Left colon (tissue), 2 donors: ENCODE measurements around the gene PGGHG. TPM values are rescaled to one million over a fixed set of nuclear protein-coding genes. Genes with fewer than 3 reads are reported as not detected.
"Not testable (repeated sequence)": the region's sequence is repeated elsewhere in the genome, so short reads cannot be mapped to it uniquely, and the experiment has no call there.

Source experiments
- ATAC-seq: fragments of 200-7000 bp; cut with Tn5 transposase; one replicate; pipeline ENCODE4 v1.9.1; 2020; ENCODE audit warnings: mild to moderate bottlenecking, moderate library complexity
- DNase-seq, 2 donors: peaks; one replicate each; pipeline ENCODE4 v3.0.0-alpha.2; 2020
- intact Hi-C, 2 donors: fragments of 100-400 bp; cut with DNase I in 1 of 2; cut with micrococcal nuclease in 1 of 2; formaldehyde crosslinking; loops; one replicate each; pipeline versions ENCODE4 v1.11.2 to v1.14.0; 2022; cut with DNase I, micrococcal nuclease
- total RNA-seq, 2 donors: library from RNA; stranded (reverse); fragmentation: NEBNext Ultra II Directional; extraction: Animal tissue kit (Norgen Biotek cat#: 25700); gene quantifications; one replicate each; pipeline ENCODE4 v1.2.1, GENCODE V29; 2021
- donor health status: DM: no; HTN: no; CAD: no.
- donor health status: DM: yes; HTN: yes; CAD: no.

Gene PGGHG
- total RNA-seq, 2 donors from 2014 or later = 18.8 to 20.6 TPM

DNA sequence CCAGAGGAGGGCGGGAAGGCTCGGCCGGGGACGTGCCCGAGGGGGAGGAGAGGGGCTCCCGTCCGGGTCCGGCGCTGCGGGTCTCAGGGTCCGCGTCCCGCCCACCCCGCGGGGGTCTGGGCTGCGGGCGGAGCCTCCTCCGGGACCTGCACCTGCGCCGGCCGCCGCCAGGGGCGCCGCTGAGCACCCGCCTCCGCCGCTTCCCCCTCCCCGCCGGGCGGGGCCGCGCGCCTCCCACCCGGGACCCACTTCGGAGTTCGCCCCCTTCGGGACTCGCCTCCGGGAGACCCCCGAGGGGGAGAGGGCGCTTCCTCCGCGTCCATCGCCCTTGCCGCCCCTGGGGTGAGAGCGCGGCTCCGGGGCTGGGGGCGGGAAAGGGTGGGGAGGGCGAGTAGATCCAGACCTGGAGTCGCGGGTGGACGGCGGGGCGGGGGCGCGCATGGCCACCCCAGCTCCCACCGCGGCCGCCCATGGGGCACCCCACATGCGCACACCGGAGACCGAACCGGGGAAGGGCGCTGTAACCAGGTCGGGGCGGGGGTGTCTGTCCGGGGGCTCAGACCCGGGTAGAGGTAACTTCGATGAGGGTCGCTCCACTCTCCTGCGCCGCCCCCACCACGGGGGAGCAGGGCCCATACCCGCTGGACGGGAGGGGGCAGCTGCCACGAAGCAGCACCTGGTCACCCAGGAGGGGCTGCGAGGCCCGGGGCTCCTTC, 29.6 kb downstream of the PGGHG start:
- DNase-seq, intact Hi-C loops: not testable (repeated sequence)
- peak; percentile 32 for ATAC-seq

DNA sequence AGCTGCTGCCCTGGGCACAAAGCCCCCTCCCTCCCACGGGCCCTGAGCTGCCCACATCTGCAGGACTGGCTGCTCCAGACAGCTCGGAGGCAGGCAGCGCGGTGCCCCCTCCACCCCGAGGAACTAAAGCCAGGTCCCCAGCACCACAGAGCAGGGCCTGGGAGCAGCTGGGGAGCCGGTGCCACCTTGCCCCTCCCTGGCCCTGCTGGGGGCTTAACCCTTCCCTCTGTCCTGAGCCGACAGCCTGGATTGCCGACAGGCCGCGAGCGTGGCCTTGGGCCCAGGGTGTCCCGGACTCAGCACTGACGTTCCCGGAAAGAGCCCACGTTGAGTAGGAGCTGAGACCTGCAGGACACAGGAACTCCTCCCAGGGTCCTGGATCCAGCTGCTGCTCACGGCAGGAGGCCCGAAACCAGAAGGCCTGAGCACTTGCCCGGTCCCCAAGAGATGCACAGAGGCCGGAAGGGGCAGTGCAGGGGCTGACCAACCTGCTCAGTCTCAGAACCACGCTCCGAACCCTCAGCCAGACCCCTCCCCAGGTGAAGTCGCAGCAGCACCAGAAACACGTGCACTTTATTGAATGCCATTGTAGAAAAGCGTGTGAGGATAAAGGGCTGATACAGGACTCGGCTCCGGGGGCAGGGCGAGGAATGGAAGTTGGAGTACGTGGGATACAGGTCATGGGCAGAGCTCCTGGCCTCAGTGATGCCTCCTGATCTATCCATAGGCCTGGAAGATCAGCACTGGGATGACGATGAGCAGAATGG, 30.4 kb downstream of the PGGHG start:
- intact Hi-C loops, DNase-seq: not testable (repeated sequence)
- ATAC-seq = peak; percentile 35

DNA sequence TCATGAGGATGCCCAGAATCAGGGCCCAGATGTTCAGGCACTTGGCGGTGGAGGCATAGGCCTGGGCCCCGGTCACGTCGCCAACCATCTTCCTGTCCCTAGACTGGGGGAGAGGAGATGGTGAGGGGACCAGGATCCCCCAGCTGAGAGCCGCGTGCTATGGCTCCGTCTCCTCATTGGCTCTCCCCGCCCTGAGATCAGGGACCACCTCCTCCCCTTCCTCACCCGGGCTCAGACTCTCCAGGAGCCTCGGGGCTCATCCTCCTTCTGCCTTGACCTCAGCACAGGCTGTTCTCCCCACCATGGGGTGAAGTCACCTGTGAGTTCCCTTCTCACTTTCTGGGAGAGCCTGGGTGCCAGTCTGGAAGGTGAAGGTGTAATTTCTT, 31.0 kb downstream of the PGGHG start:
- ATAC-seq = peak; percentile 1
- DNase-seq, intact Hi-C loops: not testable (repeated sequence)

DNA sequence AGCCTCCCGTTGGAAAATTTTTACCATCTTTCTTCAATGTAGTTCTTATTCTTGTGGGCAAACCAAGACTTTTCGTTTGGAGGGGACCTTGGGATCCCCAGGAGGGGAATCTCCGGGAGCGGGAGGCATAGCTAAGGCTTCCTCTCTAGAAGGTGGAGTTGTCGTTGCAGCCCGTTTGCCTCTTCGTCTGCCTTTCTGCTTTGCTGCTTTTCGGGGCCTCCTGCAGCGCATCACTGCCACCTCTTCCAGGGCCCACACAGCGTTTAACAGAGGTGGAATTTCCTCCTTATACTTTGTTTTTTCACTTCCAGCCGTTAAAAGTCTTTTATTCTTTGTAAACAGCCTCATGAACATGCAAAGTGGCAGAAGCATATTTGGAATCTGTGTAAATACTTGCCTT, 35.2 kb downstream of the PGGHG start:
- intact Hi-C loops = no loop called here
- DNase-seq = no peak

DNA sequence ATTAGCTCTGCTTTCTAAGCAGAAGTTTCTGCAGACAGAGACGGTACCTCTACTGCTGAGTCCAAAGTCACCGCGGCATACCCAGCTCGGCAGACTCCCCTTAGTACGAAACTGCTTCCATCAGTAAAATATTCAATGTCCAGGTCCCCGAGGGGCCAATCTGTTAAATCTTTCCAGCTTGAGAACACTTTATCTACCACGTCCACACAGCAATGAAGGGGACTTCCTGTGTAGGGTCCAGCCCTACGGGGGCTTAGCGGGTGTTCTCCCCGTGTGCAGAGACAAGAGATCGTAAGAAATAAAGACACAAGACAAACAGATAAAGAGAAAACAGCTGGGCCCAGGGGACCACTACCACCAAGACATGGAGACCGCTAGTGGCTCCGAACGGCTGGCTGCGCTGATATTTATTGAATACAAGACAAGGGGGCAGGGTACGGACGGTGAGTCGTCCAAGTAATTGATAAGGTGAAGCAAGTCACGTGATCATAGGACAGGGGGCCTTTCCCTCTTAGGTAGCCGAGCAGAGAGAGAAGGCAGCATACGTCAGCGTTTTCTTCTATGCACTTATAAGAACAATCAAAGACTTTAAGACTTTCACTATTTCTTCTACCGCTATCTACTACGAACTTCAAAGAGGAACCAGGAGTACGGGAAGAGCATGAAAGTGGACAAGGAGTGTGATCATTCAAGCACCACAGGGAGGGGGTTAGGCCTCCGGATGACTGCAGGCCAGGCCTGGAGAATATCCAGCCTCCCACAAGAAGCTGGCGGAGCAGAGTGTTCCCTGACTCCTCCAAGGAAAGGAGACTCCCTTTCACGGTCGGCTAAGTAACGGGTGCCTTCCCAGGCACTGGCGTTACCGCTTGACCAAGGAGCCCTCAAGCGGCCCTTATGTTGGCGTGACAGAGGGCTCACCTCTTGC, 35.9 kb downstream of the PGGHG start:
- DNase-seq, intact Hi-C loops, ATAC-seq: not testable (repeated sequence)

More for the DNA sequence above, 35.2 kb downstream of the PGGHG start:
- ATAC-seq = no peak

DNA sequence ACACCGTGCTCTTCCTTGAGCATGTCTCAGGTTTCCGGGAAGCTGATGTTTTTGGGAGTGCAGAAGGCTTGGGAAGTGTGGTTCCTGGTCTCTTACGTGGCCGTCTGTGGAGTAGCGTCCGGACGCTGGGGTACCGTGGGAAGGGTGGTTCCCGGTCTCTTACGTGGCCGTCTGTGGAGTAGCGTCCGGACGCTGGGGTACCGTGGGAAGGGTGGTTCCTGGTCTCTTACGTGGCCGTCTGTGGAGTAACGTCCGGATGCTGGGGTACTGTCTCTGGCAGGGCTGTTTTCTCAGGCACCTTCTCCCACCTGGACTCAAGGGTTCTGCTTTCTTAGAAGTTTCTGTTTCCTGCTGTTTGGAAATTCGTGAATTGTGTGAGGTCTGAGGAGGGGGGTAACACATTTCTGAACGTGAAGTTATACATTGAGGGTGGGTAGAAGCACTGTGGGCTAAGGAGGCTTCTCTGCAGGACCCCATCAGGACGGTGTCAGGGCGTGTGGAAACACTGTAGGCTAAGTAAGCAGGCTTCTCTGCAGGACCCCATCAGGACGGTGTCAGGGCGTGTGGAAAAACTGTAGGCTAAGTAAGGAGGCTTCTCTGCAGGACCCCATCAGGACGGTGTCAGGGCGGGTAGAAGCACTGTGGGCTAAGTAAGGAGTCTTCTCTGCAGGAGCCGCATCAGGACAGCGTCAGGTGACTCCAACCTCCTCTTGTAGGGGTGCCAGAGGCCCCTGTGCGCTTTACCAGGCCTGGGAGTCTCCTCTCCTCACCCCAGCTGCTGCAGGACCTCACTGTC, 37.1 kb downstream of the PGGHG start:
- intact Hi-C loops = no loop called here
- DNase-seq = no peak
- no peak for ATAC-seq

DNA sequence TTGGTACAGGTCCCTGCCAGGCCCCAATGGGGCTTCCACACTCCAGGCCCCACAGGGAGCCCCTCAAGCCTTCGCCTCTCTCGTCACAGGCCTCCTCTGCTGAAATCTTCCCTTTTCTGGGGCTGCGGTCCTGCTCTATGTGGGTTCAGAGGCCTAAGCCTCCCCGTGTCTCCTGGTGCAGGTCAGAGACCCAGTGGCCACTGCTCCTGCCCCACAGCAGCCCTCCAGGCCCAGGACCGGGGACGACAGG, 37.6 kb downstream of the PGGHG start:
- DNase-seq = no peak
- intact Hi-C loops = no loop called here
- peak; percentile 8 for ATAC-seq

DNA sequence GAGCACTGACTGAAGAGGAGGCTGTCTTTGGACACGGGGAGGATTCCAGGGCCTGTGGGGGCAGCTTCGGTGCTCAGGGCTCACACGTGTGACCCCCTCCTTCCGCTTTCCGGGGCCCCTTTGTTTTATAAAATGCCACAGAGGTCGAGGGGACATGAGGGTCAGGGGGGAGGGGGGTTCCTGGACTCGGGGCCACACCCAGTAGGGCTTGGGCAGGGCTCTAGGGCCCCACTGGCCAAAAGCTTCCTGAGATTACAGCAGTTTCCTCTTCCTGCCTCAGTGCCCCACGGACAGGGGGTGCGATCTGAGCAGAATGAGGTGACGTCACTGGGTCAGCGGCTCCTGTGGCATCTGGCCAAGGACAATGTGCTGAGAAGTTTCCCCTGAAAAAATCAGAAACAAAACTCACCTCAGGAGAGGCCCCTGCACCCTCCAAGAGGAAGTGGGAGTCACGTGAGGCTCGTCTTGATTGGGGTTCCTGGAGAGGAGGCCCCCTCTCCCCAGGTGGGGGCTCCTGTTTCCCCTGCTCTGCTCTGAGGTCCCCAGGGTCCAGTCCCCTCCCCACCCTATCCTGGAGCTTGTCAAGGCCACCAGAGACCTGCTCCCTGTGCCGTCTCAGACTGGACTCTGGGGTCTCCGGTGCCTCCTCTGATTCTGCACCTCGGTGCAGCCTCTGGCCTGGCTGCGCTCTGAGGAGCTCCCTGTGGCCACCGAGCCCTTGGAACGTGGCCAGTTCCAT, 38.1 kb downstream of the PGGHG start:
- peak; percentile 72 to 77 for DNase-seq
- intact Hi-C loops = no loop called here
- peak; percentile 55 for ATAC-seq

DNA sequence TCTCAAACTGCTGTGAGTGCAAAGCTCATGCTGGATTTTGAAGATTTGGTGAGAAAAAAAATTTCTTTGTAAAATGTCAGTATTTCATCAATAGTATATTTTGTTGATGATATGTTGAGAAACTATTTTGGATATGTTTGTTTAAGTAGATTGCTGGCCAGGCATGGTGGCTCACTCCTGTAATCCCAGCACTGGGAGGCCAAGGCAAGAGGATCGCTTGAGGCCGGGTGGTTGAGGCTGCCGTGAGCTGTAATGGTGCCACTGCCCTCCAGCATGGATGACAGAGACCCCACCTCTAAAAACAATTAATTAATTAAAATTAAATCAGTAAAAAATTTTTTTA, 38.6 kb downstream of the PGGHG start:
- DNase-seq = no peak
- ATAC-seq = no peak
- intact Hi-C loops = no loop called here

DNA sequence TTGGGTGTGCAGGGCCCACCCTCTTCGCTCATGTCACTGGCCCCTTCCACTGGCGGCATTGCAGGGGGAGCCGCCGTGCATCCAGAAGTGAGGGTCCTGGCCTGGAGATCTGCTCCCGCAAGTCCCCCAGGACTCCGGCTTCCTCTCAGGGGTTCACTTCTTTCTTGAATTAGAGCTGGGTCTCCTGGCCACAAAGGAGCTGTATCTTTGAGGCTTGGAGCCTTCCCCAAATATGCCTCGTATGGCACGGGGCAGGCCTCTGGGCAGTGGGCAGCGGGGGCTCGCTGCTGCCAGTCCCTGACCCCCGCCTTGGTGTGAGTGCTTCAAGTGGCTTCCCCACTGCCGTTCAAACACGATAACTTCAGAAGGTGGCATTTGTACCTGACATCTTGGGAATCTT, 39.1 kb downstream of the PGGHG start:
- intact Hi-C loops = no loop called here
- ATAC-seq (no peak), DNase-seq (no peak)

DNA sequence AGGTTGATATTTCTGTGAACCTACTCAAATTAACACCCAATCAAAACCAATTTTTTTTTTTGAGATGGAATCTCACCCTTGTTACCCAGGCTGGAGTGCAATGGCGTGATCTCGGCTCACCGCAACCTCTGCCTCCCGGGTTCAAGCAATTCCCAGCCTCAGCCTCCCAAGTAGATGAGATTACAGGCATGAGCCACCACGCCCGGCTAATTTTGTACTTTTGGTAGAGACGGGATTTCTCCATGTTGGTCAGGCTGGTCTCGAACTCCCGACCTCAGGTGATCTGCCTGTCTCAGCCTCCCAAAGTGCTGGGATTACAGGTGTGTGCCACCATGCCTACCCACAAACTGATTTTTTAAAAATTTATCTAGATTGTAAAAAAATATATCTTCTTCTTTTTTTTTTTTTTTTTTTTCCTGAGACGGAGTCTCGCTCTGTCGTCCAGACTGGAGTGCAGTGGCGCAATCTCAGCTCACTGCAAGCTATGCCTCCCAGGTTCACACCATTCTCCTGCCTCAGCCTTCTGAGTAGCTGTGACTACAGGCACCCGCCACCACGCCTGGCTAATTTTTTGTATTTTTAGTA, 39.7 kb downstream of the PGGHG start:
- intact Hi-C loops, ATAC-seq, DNase-seq: not testable (repeated sequence)

DNA sequence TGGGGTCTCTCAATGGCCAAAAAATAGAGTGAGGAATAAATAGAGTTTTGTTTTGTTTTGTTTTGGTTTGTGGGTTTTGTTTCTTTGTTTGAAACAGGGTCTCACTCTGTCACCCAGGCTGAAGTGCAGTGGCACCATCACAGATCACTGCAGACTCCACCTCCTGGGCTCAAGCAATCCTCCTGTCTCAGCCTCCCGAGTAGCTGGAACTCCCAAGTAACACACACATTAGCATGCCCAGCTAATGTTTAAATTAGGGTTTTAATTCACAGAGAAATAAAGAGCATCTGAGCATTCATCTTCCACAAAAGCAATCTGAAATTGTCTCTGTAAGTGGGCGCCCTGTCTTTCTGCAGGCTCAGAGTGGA, 40.9 kb downstream of the PGGHG start:
- ATAC-seq (no peak), DNase-seq (no peak)
- intact Hi-C loops = no loop called here

DNA sequence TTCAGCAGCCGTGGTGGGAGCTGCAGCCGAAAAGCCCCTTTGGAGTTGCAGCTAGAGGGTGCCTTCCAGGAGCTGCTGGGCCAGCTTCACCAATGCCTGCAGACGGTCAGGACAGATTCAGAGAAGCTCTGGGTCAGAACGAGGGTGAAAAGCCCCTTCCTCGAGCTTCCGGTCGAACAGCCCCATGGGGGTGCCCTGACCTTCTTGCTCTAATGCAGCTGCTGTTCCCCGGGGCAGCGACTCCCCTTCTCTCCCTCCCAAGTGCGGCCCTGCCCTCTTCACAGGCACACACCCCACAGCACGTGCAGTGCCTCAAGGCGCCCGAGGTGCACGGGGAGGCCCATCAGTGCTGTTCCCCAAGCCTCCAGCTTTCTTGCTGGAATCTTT, 41.4 kb downstream of the PGGHG start:
- ATAC-seq (no peak), DNase-seq (no peak)
- intact Hi-C loops = no loop called here

DNA sequence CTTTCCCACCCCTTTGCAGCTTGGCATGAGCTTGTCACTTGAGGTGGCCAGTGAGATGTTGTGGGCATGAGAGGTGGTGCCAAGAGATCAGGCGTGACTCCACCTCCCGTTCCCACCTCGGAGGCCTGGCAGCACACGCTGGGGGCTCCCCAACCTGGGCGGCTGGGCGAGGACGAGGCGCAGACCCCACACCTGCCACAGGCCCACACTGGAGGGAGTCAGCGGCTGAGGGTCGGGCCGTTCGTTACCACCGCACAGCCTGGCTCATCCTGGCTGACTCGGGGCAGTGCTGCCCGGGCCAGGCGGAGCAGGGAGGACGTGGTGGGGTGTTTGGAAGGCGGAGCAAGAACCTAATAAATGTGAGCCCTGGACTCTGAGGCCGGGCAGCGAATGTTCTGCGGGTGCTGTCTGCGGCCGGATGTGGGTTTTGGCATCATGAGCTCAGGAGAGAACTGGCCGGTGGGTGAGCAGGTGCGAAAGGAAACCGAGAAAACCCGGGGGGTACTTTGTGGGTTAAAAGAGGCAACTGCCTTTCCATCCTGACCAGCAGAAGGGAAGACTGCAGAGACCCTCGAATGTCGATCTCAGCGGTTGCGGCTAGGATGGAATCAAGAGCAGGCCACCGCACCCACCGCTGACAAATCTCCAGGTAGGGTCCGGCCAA, 41.9 kb downstream of the PGGHG start:
- DNase-seq (peak in 1 of 2 donors; percentile 23), ATAC-seq (no peak)
- intact Hi-C loops = no loop called here

DNA sequence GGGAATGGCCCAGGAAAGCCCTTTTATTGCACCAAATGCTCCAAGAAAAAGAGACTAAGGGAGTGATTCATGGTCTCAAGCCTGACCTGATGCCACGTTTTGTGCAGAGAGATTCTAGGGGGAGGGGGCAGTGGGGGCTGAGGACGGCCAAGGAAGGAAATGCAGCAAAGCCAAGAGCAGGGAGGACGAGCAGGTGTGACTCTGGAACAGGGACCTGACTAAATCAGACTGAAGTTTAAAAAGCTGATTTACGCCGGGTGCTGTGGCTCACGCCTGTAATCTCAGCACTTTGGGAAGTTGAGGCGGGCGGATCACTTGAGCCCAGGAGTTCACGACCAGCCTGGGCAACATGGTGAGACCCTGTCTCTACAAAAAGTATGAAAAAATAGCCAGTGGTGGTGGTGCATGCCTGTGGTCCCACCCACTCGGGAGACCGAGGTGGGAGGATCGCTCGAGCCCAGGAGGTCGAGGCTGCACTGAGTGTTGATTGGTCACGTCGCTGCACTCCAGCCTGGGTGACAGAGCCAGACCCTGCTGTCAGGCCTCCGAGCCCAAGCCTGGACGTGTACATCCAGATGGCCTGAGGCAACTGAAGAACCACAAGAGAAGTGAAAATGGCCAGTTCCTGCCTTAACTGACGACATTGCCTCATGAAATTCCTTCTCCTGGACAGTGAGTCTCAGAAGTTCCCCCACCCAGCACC, 42.6 kb downstream of the PGGHG start:
- DNase-seq (no peak), ATAC-seq (no peak)
- intact Hi-C loops = no loop called here

DNA sequence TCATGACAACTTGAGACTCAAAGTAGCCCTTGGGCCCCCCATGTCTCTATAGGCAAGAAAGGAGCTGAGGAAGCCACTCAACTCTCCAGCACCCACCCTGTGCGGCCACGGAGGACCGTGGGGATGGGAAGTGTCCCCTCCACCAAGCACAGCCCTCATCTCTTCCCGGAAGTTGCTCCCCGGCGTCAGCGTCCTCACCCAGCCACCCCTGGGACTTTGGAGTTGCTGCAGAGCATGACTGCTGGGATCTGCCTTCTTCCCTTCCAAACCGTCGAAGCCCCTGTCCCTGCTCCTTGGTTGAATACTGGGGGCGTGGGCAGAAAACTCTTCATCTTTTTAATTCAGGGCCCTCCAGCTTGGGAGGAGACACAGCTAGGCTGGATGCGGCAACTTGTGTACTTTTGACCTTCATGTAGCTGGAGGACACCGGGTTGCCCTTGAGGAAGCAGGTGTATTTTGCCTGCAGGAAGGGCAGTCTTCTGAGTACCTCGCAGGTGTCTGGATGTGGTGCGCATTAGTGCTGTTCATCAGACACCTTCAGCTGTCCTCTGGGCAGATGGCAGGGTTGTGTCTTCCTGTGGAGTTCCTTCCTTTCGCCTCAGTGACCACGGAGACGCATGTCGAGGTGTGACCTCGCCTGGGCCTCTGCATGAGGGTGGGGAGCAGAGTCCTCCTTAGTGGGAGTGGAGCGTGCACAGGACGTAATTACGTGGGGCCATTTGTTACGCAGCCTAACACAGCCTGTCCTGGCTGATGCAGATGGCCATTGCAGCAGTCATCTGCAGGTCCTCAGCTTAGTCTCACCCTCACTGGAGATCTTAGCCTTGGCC, 43.9 kb downstream of the PGGHG start:
- no peak for DNase-seq
- intact Hi-C loops = no loop called here
- no peak for ATAC-seq
